ENCODE measurements around the gene SPATA6L. TPM values are rescaled to one million over a fixed set of nuclear protein-coding genes. Genes with fewer than 3 reads are reported as not detected.

SPATA6L gene
- total and polyA plus RNA-seq, 2 of the 13 experiments (the other 11 are each of a cell fraction or from before 2014, with no cell fraction given) = 1.1 to 1.9 TPM

DNA sequence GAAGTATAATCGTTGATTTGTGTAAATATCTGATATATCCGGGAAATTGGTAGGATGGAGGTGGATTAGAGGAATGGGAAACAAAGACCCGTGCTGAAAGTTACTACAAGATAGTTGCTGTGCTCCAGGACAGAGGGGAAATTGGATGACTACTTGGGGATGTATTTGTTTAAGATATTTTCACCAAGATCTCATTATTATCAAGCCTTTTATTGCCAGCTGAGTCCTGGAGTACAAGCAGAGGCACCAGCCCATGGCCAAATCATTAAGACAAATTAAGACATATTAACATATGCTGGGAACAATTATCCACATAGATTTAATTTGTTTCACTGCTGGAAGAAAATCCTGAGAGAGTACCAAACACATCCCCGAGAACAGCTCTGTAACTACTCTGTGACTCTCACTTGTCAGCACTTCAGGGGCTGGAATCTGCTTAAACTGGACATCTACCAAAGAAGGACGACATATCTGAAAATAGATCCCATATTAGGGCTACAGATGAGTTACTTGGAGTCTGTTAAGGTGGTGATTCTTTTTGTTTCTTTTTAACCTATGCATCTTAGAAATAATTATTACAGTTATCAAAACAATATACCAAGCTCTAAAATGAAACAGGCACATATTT lies 107.8 kb downstream of the SPATA6L start:
- H3K79me2 ChIP-seq (ENCODE audit: insufficient read depth, low read length) = no peaks in the 10 kb centered on the region
- ChIA-PET CTCF (ENCODE audit: low intra/inter-chr PET ratio, low total read pairs) (no interaction called here), POLR2A (no interaction called here)
- intact Hi-C loops (cut with micrococcal nuclease; ENCODE audit: unreplicated experiment) = no loop called here
- 4% methylated on average over 5 of the region's 5 CpGs for WGBS (ENCODE audit: low lambda C conversion rate)
- DNase-seq (ENCODE audit: low spot score) = no peak
- H3K4me2 ChIP-seq (ENCODE audit: low read depth, low read length) = no peak overlapping the region
- H3K9me3 ChIP-seq (ENCODE audit: low read length) = no peaks in the 10 kb centered on the region
- no peaks in the 10 kb centered on the region for H3K4me1 ChIP-seq (ENCODE audit: insufficient read depth, low read length)
- no peak for ATAC-seq
- H3K27ac ChIP-seq (ENCODE audit: extremely low read length, insufficient read depth, low read length) = no peak overlapping the region
- no peak overlapping the region for H2AFZ ChIP-seq (ENCODE audit: low read length)
- no peaks in the 10 kb centered on the region for H4K20me1 ChIP-seq (ENCODE audit: insufficient read depth, low read length)
- in situ Hi-C loops (cut with HindIII; ENCODE audit: extremely low pct_ligation_motif_present, low pct_unique_long_range_greater_than_20kb) = loop anchor here (10.0 kb wide), 1 partner anchor 244 kb away; no protein-coding TSS in a partner anchor
- no peaks in the 10 kb centered on the region; a peak in 1 of 5 replicates for H3K27me3 ChIP-seq (ENCODE audit: control insufficient read depth in 1 of 2, insufficient read depth in 2 of 2, low read length in 2 of 2)
- H3K36me3 ChIP-seq (replicated peaks in 1 of 2; ENCODE audit: control insufficient read depth in 1 of 2, insufficient read depth in 2 of 2, low read length in 2 of 2) = no peaks in the 10 kb centered on the region
- TF ChIP-seq ZHX1 (CRISPR knock-in tag; IDR thresholded peaks at IDR 0.05; ENCODE audit: low read depth) = no peak
- TF ChIP-seq HMG20A (CRISPR knock-in tag; IDR thresholded peaks at IDR 0.05; ENCODE audit: borderline replicate concordance) = no peak
- TF ChIP-seq NCOA5 (CRISPR knock-in tag; IDR thresholded peaks at IDR 0.05) = no peak
- no peak for TF ChIP-seq MAFK (conservative IDR thresholded peaks at IDR 0.05 in 1 of 2, IDR thresholded peaks at IDR 0.05 in 1 of 2; ENCODE audit: low read length in 2 of 2)
- TF ChIP-seq CREM (IDR thresholded peaks at IDR 0.05) = no peak
- TF ChIP-seq CREM (CRISPR knock-in tag; IDR thresholded peaks at IDR 0.05) = no peak
- no peak for TF ChIP-seq TGIF2 (CRISPR knock-in tag; IDR thresholded peaks at IDR 0.05)
- TF ChIP-seq SMAD9 (CRISPR knock-in tag; IDR thresholded peaks at IDR 0.05) = no peak
- TF ChIP-seq, protein P1, sequence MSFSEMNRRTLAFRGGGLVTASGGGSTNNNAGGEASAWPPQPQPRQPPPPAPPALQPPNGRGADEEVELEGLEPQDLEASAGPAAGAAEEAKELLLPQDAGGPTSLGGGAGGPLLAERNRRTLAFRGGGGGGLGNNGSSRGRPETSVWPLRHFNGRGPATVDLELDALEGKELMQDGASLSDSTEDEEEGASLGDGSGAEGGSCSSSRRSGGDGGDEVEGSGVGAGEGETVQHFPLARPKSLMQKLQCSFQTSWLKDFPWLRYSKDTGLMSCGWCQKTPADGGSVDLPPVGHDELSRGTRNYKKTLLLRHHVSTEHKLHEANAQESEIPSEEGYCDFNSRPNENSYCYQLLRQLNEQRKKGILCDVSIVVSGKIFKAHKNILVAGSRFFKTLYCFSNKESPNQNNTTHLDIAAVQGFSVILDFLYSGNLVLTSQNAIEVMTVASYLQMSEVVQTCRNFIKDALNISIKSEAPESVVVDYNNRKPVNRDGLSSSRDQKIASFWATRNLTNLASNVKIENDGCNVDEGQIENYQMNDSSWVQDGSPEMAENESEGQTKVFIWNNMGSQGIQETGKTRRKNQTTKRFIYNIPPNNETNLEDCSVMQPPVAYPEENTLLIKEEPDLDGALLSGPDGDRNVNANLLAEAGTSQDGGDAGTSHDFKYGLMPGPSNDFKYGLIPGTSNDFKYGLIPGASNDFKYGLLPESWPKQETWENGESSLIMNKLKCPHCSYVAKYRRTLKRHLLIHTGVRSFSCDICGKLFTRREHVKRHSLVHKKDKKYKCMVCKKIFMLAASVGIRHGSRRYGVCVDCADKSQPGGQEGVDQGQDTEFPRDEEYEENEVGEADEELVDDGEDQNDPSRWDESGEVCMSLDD (CRISPR knock-in tag; IDR thresholded peaks at IDR 0.05; ENCODE audit: borderline replicate concordance) = no peak
- TF ChIP-seq ZNF616 (CRISPR knock-in tag; IDR thresholded peaks at IDR 0.05; ENCODE audit: low read depth) = no peak
- no peak for TF ChIP-seq HDAC6 (IDR thresholded peaks at IDR 0.05; ENCODE audit: low read depth, low read length)
- BruUV-seq (replicated peaks) = no TSS peak
- no peak overlapping the region for H3K9ac ChIP-seq (ENCODE audit: insufficient read depth, low read depth, low read length)
- H3K4me3 ChIP-seq (replicated peaks in 1 of 3; ENCODE audit: insufficient read depth in 1 of 3, low read depth in 2 of 3, low read length in 3 of 3) = no peak overlapping the region
- FAIRE-seq = no peak

Measured in HepG2 (cell line).